ENCODE measurements around the gene IGSF9B.

IGSF9B gene

DNA sequence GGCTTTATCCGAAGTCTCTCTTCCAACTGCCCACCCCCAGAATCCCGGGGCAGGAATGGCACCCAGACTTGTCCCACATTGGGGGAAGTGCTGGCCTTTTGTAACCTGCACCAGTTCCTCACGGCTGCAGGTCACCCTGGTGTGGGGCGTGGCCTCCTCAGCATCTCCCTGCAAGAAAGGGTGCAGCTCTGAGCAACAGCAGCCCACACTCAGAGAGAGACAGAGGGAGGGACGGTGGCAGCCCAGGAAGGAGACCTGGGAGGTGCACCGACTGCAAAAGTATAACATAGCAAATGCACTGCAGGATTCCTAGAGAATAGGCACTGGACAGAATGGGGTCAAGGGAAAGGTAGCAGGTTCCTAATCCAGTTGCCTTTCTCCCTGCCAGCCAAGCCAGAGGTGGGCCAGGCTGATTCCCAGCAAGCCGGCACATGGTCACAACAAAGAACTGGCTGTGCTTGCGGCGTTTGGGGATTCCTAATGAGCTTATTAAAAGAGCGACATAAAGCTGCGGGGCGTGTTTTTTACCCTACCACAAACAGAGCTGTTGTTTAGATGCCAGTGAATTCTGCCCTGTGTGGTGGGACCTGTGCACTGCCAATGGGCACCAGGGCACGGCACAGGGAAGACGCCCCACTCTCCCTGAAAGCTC is 18.2 kb upstream of the IGSF9B start:
- H3K4me3 ChIP-seq (ENCODE audit: insufficient read depth, low read depth, low read length) = no peak overlapping the region
- H3K9me3 ChIP-seq (ENCODE audit: control insufficient read depth, low read length) = no peaks in the 10 kb centered on the region
- H3K27ac ChIP-seq (ENCODE audit: insufficient read depth, low read depth, low read length, poor library complexity, severe bottlenecking) = no peak overlapping the region
- no peaks in the 10 kb centered on the region for H3K27me3 ChIP-seq (ENCODE audit: control insufficient read depth, insufficient read depth, low read length, poor library complexity, severe bottlenecking)
- H3K36me3 ChIP-seq (ENCODE audit: control insufficient read depth, insufficient read depth, low read length) = no peaks in the 10 kb centered on the region
- H3K4me1 ChIP-seq (ENCODE audit: control insufficient read depth, insufficient read depth, low read length) = no peaks in the 10 kb centered on the region
- WGBS, 2 experiments = 83 to 85% methylated on average over 14 of the region's 14 CpGs

- Histone ChIP-seq H3K36me3 (ENCODE audit: control insufficient read depth, insufficient read depth, low read length) (no peaks in the 10 kb centered on the region), H3K4me3 (ENCODE audit: insufficient read depth, low read depth, low read length) (no peak overlapping the region), H3K27me3 (ENCODE audit: control insufficient read depth, insufficient read depth, low read length, poor library complexity, severe bottlenecking) (peaks cover 9% of the 10 kb centered on the region), H3K4me1 (ENCODE audit: control insufficient read depth, insufficient read depth, low read length) (no peaks in the 10 kb centered on the region), H3K27ac (ENCODE audit: insufficient read depth, low read depth, low read length, poor library complexity, severe bottlenecking) (no peak overlapping the region), H3K9me3 (ENCODE audit: control insufficient read depth, low read length) (no peaks in the 10 kb centered on the region)
- 88% methylated on average over 11 of the region's 11 CpGs for WGBS, 2 experiments
These were observed 15.1 kb upstream of the IGSF9B start for GRCh38 chr11:133971881-133972280.

GRCh38 chr11:133969112-133969511 is 12.3 kb upstream of the IGSF9B start:
- no peaks in the 10 kb centered on the region for H3K9me3 ChIP-seq (ENCODE audit: control insufficient read depth, low read length)
- H3K4me1 ChIP-seq (ENCODE audit: control insufficient read depth, insufficient read depth, low read length) = peaks cover 9% of the 10 kb centered on the region
- peaks cover 9% of the 10 kb centered on the region for H3K27me3 ChIP-seq (ENCODE audit: control insufficient read depth, insufficient read depth, low read length, poor library complexity, severe bottlenecking)
- H3K4me3 ChIP-seq (ENCODE audit: insufficient read depth, low read depth, low read length) = no peak overlapping the region
- 89 to 92% methylated on average over 11 of the region's 11 CpGs for WGBS, 2 experiments
- no peaks in the 10 kb centered on the region for H3K36me3 ChIP-seq (ENCODE audit: control insufficient read depth, insufficient read depth, low read length)
- no peak overlapping the region for H3K27ac ChIP-seq (ENCODE audit: insufficient read depth, low read depth, low read length, poor library complexity, severe bottlenecking)

DNA sequence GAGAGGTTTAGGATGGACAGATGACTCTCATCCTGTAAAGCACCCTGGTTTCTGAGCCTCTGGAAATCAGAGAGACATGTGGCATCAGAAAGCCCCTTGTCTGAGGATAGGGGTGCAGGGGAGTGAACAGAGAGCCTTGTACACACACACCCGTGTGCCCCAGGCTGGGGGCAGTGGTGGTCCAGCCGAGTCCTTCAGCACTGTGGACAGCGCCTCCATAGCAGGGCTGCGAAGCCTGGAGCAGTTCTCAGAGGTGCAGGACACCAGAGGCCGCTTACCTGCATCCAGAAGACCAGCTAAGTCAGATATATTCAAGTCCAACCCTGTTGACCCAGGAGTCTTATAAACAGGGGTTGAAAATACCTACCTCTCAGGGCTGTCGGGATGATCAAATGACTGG is 11.5 kb upstream of the IGSF9B start:
- Histone ChIP-seq H3K36me3 (ENCODE audit: control insufficient read depth, insufficient read depth, low read length) (no peaks in the 10 kb centered on the region), H3K4me1 (ENCODE audit: control insufficient read depth, insufficient read depth, low read length) (peaks cover 9% of the 10 kb centered on the region), H3K4me3 (ENCODE audit: insufficient read depth, low read depth, low read length) (no peak overlapping the region), H3K27me3 (ENCODE audit: control insufficient read depth, insufficient read depth, low read length, poor library complexity, severe bottlenecking) (peaks cover 9% of the 10 kb centered on the region), H3K27ac (ENCODE audit: insufficient read depth, low read depth, low read length, poor library complexity, severe bottlenecking) (no peak overlapping the region), H3K9me3 (ENCODE audit: control insufficient read depth, low read length) (no peaks in the 10 kb centered on the region)
- WGBS, 2 experiments = 51 to 57% methylated on average over 6 of the region's 6 CpGs

GRCh38 chr11:133967599-133968238 is 11.0 kb upstream of the IGSF9B start:
- Histone ChIP-seq H3K4me3 (ENCODE audit: insufficient read depth, low read depth, low read length) (no peak overlapping the region), H3K27me3 (ENCODE audit: control insufficient read depth, insufficient read depth, low read length, poor library complexity, severe bottlenecking) (peaks cover 9% of the 10 kb centered on the region), H3K4me1 (ENCODE audit: control insufficient read depth, insufficient read depth, low read length) (peaks cover 9% of the 10 kb centered on the region), H3K9me3 (ENCODE audit: control insufficient read depth, low read length) (no peaks in the 10 kb centered on the region), H3K36me3 (ENCODE audit: control insufficient read depth, insufficient read depth, low read length) (no peaks in the 10 kb centered on the region), H3K27ac (ENCODE audit: insufficient read depth, low read depth, low read length, poor library complexity, severe bottlenecking) (no peak overlapping the region)
- WGBS, 2 experiments = 88 to 90% methylated on average over 28 of the region's 28 CpGs

DNA sequence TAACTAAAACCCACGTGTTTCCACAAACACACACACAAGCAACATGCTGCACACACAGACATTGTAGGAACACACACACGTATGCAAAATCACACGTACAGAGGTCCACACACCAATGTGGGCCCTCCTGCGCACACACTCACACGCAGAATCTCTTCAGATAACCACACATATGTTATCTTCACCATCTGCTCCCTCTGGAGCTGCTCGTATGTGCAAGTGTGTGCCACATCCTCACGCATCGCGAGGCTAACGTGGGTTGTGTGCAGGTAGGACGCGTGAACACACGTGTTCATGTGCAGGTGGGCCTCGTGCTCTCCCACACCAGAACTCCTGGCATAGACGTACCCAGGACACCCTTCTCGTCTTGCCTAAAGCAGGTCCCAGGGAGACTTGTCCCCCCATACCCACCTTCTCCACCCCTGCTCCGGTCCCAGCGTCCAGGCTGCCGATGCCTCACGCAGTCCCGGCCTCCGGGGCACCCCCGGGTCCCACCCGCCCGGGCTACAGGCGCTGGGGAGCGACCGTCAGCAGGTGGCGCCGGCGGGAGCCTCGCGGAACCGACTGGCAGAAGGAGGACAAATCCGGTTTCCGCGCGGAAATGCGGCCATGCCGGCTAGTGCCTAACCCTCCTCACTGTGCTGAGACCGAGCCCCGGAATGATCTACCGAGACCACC is 10.3 kb upstream of the IGSF9B start:
- H3K4me3 ChIP-seq (ENCODE audit: insufficient read depth, low read depth, low read length) = no peak overlapping the region
- WGBS, 2 experiments = 45 to 46% methylated on average over 43 of the region's 43 CpGs
- peaks cover 9% of the 10 kb centered on the region for H3K4me1 ChIP-seq (ENCODE audit: control insufficient read depth, insufficient read depth, low read length)
- H3K27ac ChIP-seq (ENCODE audit: insufficient read depth, low read depth, low read length, poor library complexity, severe bottlenecking) = no peak overlapping the region
- H3K27me3 ChIP-seq (ENCODE audit: control insufficient read depth, insufficient read depth, low read length, poor library complexity, severe bottlenecking) = peaks cover 9% of the 10 kb centered on the region
- no peaks in the 10 kb centered on the region for H3K9me3 ChIP-seq (ENCODE audit: control insufficient read depth, low read length)
- H3K36me3 ChIP-seq (ENCODE audit: control insufficient read depth, insufficient read depth, low read length) = no peaks in the 10 kb centered on the region

DNA sequence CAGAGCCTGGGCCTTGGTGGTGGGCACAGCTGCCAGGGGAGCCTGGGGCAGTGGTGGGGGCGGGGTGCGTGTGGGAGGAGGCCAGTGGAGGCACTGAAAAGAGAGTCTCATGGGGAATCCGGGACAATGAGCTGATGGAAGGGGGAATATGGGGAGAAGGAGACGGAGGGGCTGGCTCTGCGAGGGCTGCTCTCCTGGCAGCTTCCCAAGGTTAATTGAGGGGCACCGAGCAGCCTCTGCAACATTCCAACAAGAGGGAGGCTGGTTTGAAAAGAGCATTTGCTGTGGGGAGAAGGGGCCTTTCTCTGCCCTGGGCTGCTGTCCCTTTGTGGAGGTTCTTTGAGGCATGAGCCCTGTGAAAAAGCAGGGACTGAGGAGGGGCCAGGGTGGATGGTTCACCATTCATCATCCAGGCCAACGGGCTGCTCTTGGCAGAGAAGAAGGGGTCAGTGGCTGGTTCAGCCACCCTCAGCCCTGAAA is 9.4 kb upstream of the IGSF9B start:
- Histone ChIP-seq H3K27me3 (ENCODE audit: control insufficient read depth, insufficient read depth, low read length, poor library complexity, severe bottlenecking) (peaks cover 9% of the 10 kb centered on the region), H3K4me1 (ENCODE audit: control insufficient read depth, insufficient read depth, low read length) (peaks cover 9% of the 10 kb centered on the region), H3K9me3 (ENCODE audit: control insufficient read depth, low read length) (no peaks in the 10 kb centered on the region), H3K36me3 (ENCODE audit: control insufficient read depth, insufficient read depth, low read length) (no peaks in the 10 kb centered on the region), H3K27ac (ENCODE audit: insufficient read depth, low read depth, low read length, poor library complexity, severe bottlenecking) (no peak overlapping the region), H3K4me3 (ENCODE audit: insufficient read depth, low read depth, low read length) (no peak overlapping the region)
- WGBS, 2 experiments = 72 to 82% methylated on average over 7 of the region's 7 CpGs

GRCh38 chr11:133965031-133965601 is 8.3 kb upstream of the IGSF9B start:
- no peaks in the 10 kb centered on the region for H3K9me3 ChIP-seq (ENCODE audit: control insufficient read depth, low read length)
- H3K4me1 ChIP-seq (ENCODE audit: control insufficient read depth, insufficient read depth, low read length) = peaks cover 9% of the 10 kb centered on the region
- 78 to 85% methylated on average over 10 of the region's 10 CpGs for WGBS, 2 experiments
- peaks cover 12% of the 10 kb centered on the region for H3K27me3 ChIP-seq (ENCODE audit: control insufficient read depth, insufficient read depth, low read length, poor library complexity, severe bottlenecking)
- H3K27ac ChIP-seq (ENCODE audit: insufficient read depth, low read depth, low read length, poor library complexity, severe bottlenecking) = no peak overlapping the region
- H3K36me3 ChIP-seq (ENCODE audit: control insufficient read depth, insufficient read depth, low read length) = no peaks in the 10 kb centered on the region
- H3K4me3 ChIP-seq (ENCODE audit: insufficient read depth, low read depth, low read length) = no peak overlapping the region

GRCh38 chr11:133964356-133964755 is 7.6 kb upstream of the IGSF9B start:
- peaks cover 11% of the 10 kb centered on the region for H3K27me3 ChIP-seq (ENCODE audit: control insufficient read depth, insufficient read depth, low read length, poor library complexity, severe bottlenecking)
- H3K4me3 ChIP-seq (ENCODE audit: insufficient read depth, low read depth, low read length) = no peak overlapping the region
- peaks cover 9% of the 10 kb centered on the region for H3K4me1 ChIP-seq (ENCODE audit: control insufficient read depth, insufficient read depth, low read length)
- H3K36me3 ChIP-seq (ENCODE audit: control insufficient read depth, insufficient read depth, low read length) = no peaks in the 10 kb centered on the region
- 85 to 89% methylated on average over 7 of the region's 7 CpGs for WGBS, 2 experiments
- H3K27ac ChIP-seq (ENCODE audit: insufficient read depth, low read depth, low read length, poor library complexity, severe bottlenecking) = no peak overlapping the region
- no peaks in the 10 kb centered on the region for H3K9me3 ChIP-seq (ENCODE audit: control insufficient read depth, low read length)

- peaks cover 26% of the 10 kb centered on the region for H3K27me3 ChIP-seq (ENCODE audit: control insufficient read depth, insufficient read depth, low read length, poor library complexity, severe bottlenecking)
- H3K9me3 ChIP-seq (ENCODE audit: control insufficient read depth, low read length) = no peaks in the 10 kb centered on the region
- peaks cover 9% of the 10 kb centered on the region for H3K4me1 ChIP-seq (ENCODE audit: control insufficient read depth, insufficient read depth, low read length)
- 83 to 86% methylated on average over 8 of the region's 8 CpGs for WGBS, 2 experiments
- no peak overlapping the region for H3K27ac ChIP-seq (ENCODE audit: insufficient read depth, low read depth, low read length, poor library complexity, severe bottlenecking)
- H3K4me3 ChIP-seq (ENCODE audit: insufficient read depth, low read depth, low read length) = no peak overlapping the region
- H3K36me3 ChIP-seq (ENCODE audit: control insufficient read depth, insufficient read depth, low read length) = no peaks in the 10 kb centered on the region
These were observed 5.1 kb upstream of the IGSF9B start for GRCh38 chr11:133961890-133962289.
